GM12878 (cell line): ENCODE results near the gene TLNRD1. TPM values are rescaled to one million over a fixed set of nuclear protein-coding genes. Genes with fewer than 3 reads are reported as not detected.

Experiments used
- ATF2 ChIP-seq: IDR thresholded peaks from 2 replicates; pipeline ENCODE4 v1.6.1; 2012; ENCODE audit warnings: low read length, inconsistent platforms
- CHD1 ChIP-seq: IDR thresholded peaks from 2 replicates; pipeline ENCODE4 v1.6.1; 2012; ENCODE audit warnings: low read depth, low read length, improper control_type of control experiment
- CHD2 ChIP-seq: IDR thresholded peaks from 2 replicates; pipeline ENCODE4 v1.6.1; 2011; ENCODE audit warnings: low read depth, low read length, improper control_type of control experiment, borderline replicate concordance
- DPF2 ChIP-seq: fragments of 450-650 bp; IDR thresholded peaks from 2 replicates; pipeline ENCODE4 v1.6.1; 2017; ENCODE audit warnings: mild to moderate bottlenecking
- EP300 ChIP-seq, 2 experiments: fragments of 150-350 bp in 1 of 2; IDR thresholded peaks; 2 replicates each; pipeline ENCODE4 v1.6.1; 2011 to 2012; ENCODE audit warnings: low read depth in 2 of 2, low read length in 2 of 2, borderline replicate concordance in 1 of 2, improper control_type of control experiment in 1 of 2, inconsistent platforms in 1 of 2; ENCODE audit not compliant: control insufficient read depth in 1 of 2
- GABPA ChIP-seq: IDR thresholded peaks from 2 replicates; pipeline ENCODE4 v1.6.1; 2014; ENCODE audit warnings: antibody characterized with exemption, low read depth, mild to moderate bottlenecking, inconsistent platforms
- HDAC2 ChIP-seq: fragments of 200-600 bp; sonication (generic); IDR thresholded peaks from 2 replicates; pipeline ENCODE4 v1.6.1; 2017
- HDGF ChIP-seq: fragments of 450-650 bp; IDR thresholded peaks from 2 replicates; pipeline ENCODE4 v1.6.1; 2016; ENCODE audit warnings: antibody characterized with exemption
- MEF2A ChIP-seq: IDR thresholded peaks from 2 replicates; pipeline ENCODE4 v1.6.1; 2011; ENCODE audit warnings: low read depth, mild to moderate bottlenecking, low read length, moderate library complexity; ENCODE audit not compliant: insufficient read depth
- MXI1 ChIP-seq: fragments of 150-350 bp; IDR thresholded peaks from 2 replicates; pipeline ENCODE4 v1.6.1; 2011; ENCODE audit warnings: low read depth, mild to moderate bottlenecking, inconsistent platforms, low read length, improper control_type of control experiment
- POLR2AphosphoS2 ChIP-seq: IDR thresholded peaks from 2 replicates; pipeline ENCODE4 v1.6.1; 2011; ENCODE audit warnings: low read depth, mild to moderate bottlenecking, low read length, improper control_type of control experiment, moderate library complexity
- RELA ChIP-seq: fragments of 450-650 bp; IDR thresholded peaks from 2 replicates; pipeline ENCODE4 v1.8.0; 2014; ENCODE audit warnings: borderline replicate concordance; ENCODE audit not compliant: partially characterized antibody
- REST ChIP-seq: IDR thresholded peaks from 2 replicates; pipeline ENCODE4 v1.6.1; 2012; ENCODE audit warnings: mild to moderate bottlenecking, low read depth, low read length
- SIX5 ChIP-seq: IDR thresholded peaks from 2 replicates; pipeline ENCODE4 v1.6.1; 2011; ENCODE audit warnings: mild to moderate bottlenecking, low read depth, low read length, moderate library complexity; ENCODE audit not compliant: severe bottlenecking
- STAT1 ChIP-seq: fragments of 450-650 bp; conservative IDR thresholded peaks from 2 replicates; pipeline ENCODE4 v1.6.1; 2014; ENCODE audit warnings: antibody characterized with exemption, mild to moderate bottlenecking
- TCF12 ChIP-seq: IDR thresholded peaks from 2 replicates; pipeline ENCODE4 v1.6.1; 2011; ENCODE audit warnings: low read depth, mild to moderate bottlenecking, low read length
- TCF3 ChIP-seq: IDR thresholded peaks from 2 replicates; pipeline ENCODE4 v1.6.1; 2012; ENCODE audit warnings: low read depth, mild to moderate bottlenecking, low read length, borderline replicate concordance; ENCODE audit not compliant: insufficient read depth
- USF2 ChIP-seq: IDR thresholded peaks from 2 replicates; pipeline ENCODE4 v1.6.1; 2011; ENCODE audit warnings: low read depth, low read length, improper control_type of control experiment, borderline replicate concordance
- ZNF274 ChIP-seq: IDR thresholded peaks from one replicate; pipeline ENCODE4 v1.8.0; 2011; ENCODE audit not compliant: insufficient read length, insufficient read depth
- polyA plus RNA-seq, 11 experiments: library from polyadenylated mRNA; depleted of rRNA in 4 of 11; unstranded in 6 of 11; stranded (reverse) in 5 of 11; fragments of >200 nt; fragmentation: Nextera tagmentation in 4 of 11; fragmentation: Illumina TruSeq in 1 of 11; extraction: Ambion mirVana in 4 of 11; extraction: Trizol in 1 of 11; gene quantifications; 1 replicate in 1 of 11; 2 replicates in 10 of 11; pipeline versions ENCODE4 v1.2.1 to v1.2.3, GENCODE V29; 2011 to 2016; ENCODE audit warnings: inconsistent platforms in 2 of 11, missing spikeins in 2 of 11, low read depth in 1 of 11
- total RNA-seq, 4 experiments: library from RNA; depleted of rRNA in 3 of 4; stranded (reverse); fragments of >200 nt in 3 of 4; fragmentation: Illumina TruSeq in 1 of 4; extraction: Trizol in 1 of 4; gene quantifications; 2 replicates each; pipeline versions ENCODE4 v1.2.1 to v1.2.3, GENCODE V29; 2013 to 2021

Gene TLNRD1
- total and polyA plus RNA-seq, 10 of the 15 experiments (the other 5 are each of a cell fraction or from before 2014, with no cell fraction given) = 2.5 to 44.8 (median 9.1) TPM

- TF ChIP-seq POLR2AphosphoS2 = no peak
- peak; percentile 69; the same call in 1 of the 2 replicates for TF ChIP-seq MXI1
- TF ChIP-seq ATF2 = peak; percentile 99
- TF ChIP-seq REST = no peak
- TF ChIP-seq GABPA = peak; percentile 63; the same call in 1 of the 2 replicates
- peak; percentile 96 to 100 for TF ChIP-seq EP300 (IDR thresholded peaks at IDR 0.05; ENCODE audit: borderline replicate concordance in 1 of 2, control insufficient read depth in 1 of 2, low read depth in 2 of 2, low read length in 2 of 2)
- peak; percentile 75 for TF ChIP-seq MEF2A
- TF ChIP-seq HDAC2 = no peak
- peak; percentile 77 for TF ChIP-seq CHD2
- no peak; the same call in 1 of the 2 replicates for TF ChIP-seq USF2
- no peak for TF ChIP-seq STAT1
- no peak; the same call in 1 of the 2 replicates for TF ChIP-seq TCF12
- peak; percentile 99 for TF ChIP-seq DPF2
- no peak for TF ChIP-seq CHD1
- no peak for TF ChIP-seq HDGF
- no peak for TF ChIP-seq SIX5
- peak; percentile 63; the same call in 1 of the 2 replicates for TF ChIP-seq TCF3
- no peak for TF ChIP-seq ZNF274
- TF ChIP-seq RELA = no peak
Observed at GRCh38 chr15:81023483-81024264, 23.0 kb downstream of the TLNRD1 start (continued).
